WTC11 (cell line): ENCODE measurements around the gene TRIM66. TPM values are rescaled to one million over a fixed set of nuclear protein-coding genes. Genes with fewer than 3 reads are reported as not detected.

Source experiments
- ATAC-seq: fragments of 200-7000 bp; cut with Tn5 transposase; 2 replicates; pipeline ENCODE4 v1.10.0; 2021; ENCODE audit warnings: mild to moderate bottlenecking, moderate library complexity
- CTCF ChIA-PET: fragments of 300-600 bp; sonication (Branson Sonifier 250); formaldehyde crosslinking; loops from one replicate; lab custom pipeline; 2021; ENCODE audit warnings: antibody characterized with exemption; lab: Charles Lee
- POLR2A ChIA-PET: fragments of 350-600 bp; sonication (Branson Sonifier 250); formaldehyde crosslinking; loops from one replicate; lab custom pipeline; 2021; ENCODE audit warnings: antibody characterized with exemption; lab: Charles Lee
- DNase-seq: peaks from one replicate; pipeline ENCODE4 v3.0.0; 2021; ENCODE audit warnings: low spot score
- H3K27ac Mint-ChIP-seq: 2 replicates; pipeline ENCODE4 v1.8.0; 2021; ENCODE audit warnings: mixed read lengths
- H3K27me3 Mint-ChIP-seq: 2 replicates; pipeline ENCODE4 v1.8.0; 2021; ENCODE audit warnings: low read depth, mild to moderate bottlenecking, moderate library complexity, mixed read lengths
- H3K36me3 Mint-ChIP-seq: 2 replicates; pipeline ENCODE4 v1.8.0; 2021; ENCODE audit warnings: mixed read lengths
- H3K4me1 Mint-ChIP-seq: 2 replicates; pipeline ENCODE4 v1.8.0; 2022; ENCODE audit warnings: mixed read lengths
- H3K4me3 Mint-ChIP-seq: 2 replicates; pipeline ENCODE4 v1.8.0; 2021; ENCODE audit warnings: mild to moderate bottlenecking, moderate library complexity, mixed read lengths
- H3K9me3 Mint-ChIP-seq: 2 replicates; pipeline ENCODE4 v1.8.0; 2021; ENCODE audit warnings: mixed read lengths
- ATF1 ChIP-seq: sonication (generic); formaldehyde crosslinking; IDR thresholded peaks from 2 replicates; pipeline ENCODE4 v1.8.1; 2023; ENCODE audit warnings: mild to moderate bottlenecking, moderate library complexity, missing genetic modification reagents
- ATF6 ChIP-seq: sonication (generic); formaldehyde crosslinking; IDR thresholded peaks from 2 replicates; pipeline ENCODE4 v1.8.1; 2023; ENCODE audit warnings: mild to moderate bottlenecking, missing genetic modification reagents
- CREB1 ChIP-seq: sonication (generic); formaldehyde crosslinking; IDR thresholded peaks from 2 replicates; pipeline ENCODE4 v1.8.0; 2023; ENCODE audit warnings: mild to moderate bottlenecking, missing genetic modification reagents
- E2F1 ChIP-seq: sonication (generic); formaldehyde crosslinking; IDR thresholded peaks from 2 replicates; pipeline ENCODE4 v1.8.0; 2022; ENCODE audit warnings: mild to moderate bottlenecking, missing genetic modification reagents
- ESRRA ChIP-seq: sonication (generic); formaldehyde crosslinking; IDR thresholded peaks from 2 replicates; pipeline ENCODE4 v1.8.1; 2022; ENCODE audit warnings: mild to moderate bottlenecking, missing genetic modification reagents, borderline replicate concordance
- FOXK1 ChIP-seq: sonication (generic); formaldehyde crosslinking; IDR thresholded peaks from 2 replicates; pipeline ENCODE4 v1.8.0; 2022; ENCODE audit warnings: mild to moderate bottlenecking, moderate library complexity, missing genetic modification reagents
- FOXP4 ChIP-seq: sonication (generic); formaldehyde crosslinking; IDR thresholded peaks from 2 replicates; pipeline ENCODE4 v1.8.0; 2022; ENCODE audit warnings: mild to moderate bottlenecking, missing genetic modification reagents
- HMGXB4 ChIP-seq: sonication (generic); formaldehyde crosslinking; IDR thresholded peaks from 2 replicates; pipeline ENCODE4 v1.8.1; 2023; ENCODE audit warnings: mild to moderate bottlenecking, moderate library complexity, missing genetic modification reagents
- IRF2 ChIP-seq: sonication (generic); formaldehyde crosslinking; IDR thresholded peaks from 2 replicates; pipeline ENCODE4 v1.8.0; 2022; ENCODE audit warnings: low read depth, missing genetic modification reagents, borderline replicate concordance
- JAZF1 ChIP-seq: fragments of 250-450 bp; sonication (Bioruptor Pico); IDR thresholded peaks from 2 replicates; pipeline ENCODE4 v1.9.0; 2021; ENCODE audit warnings: moderate library complexity, mild to moderate bottlenecking, inconsistent platforms
- MAX ChIP-seq: sonication (generic); formaldehyde crosslinking; IDR thresholded peaks from 2 replicates; pipeline ENCODE4 v1.8.0; 2022; ENCODE audit warnings: mild to moderate bottlenecking, missing genetic modification reagents
- NFE2L1 ChIP-seq: sonication (generic); formaldehyde crosslinking; IDR thresholded peaks from 2 replicates; pipeline ENCODE4 v1.8.1; 2023; ENCODE audit warnings: missing genetic modification reagents
- NFYB ChIP-seq: sonication (generic); formaldehyde crosslinking; conservative IDR thresholded peaks from 2 replicates; pipeline ENCODE4 v1.8.0; 2022; ENCODE audit warnings: low read depth, missing genetic modification reagents
- NR1H2 ChIP-seq: sonication (generic); formaldehyde crosslinking; IDR thresholded peaks from 2 replicates; pipeline ENCODE4 v1.9.0; 2021; ENCODE audit warnings: mild to moderate bottlenecking, moderate library complexity, missing genetic modification reagents
- NR2C2 ChIP-seq: sonication (generic); formaldehyde crosslinking; IDR thresholded peaks from 2 replicates; pipeline ENCODE4 v1.8.0; 2022; ENCODE audit warnings: mild to moderate bottlenecking, missing genetic modification reagents
- PRDM15 ChIP-seq: sonication (generic); formaldehyde crosslinking; IDR thresholded peaks from 2 replicates; pipeline ENCODE4 v1.8.0; 2022; ENCODE audit warnings: missing genetic modification reagents
- SP1 ChIP-seq: sonication (generic); formaldehyde crosslinking; conservative IDR thresholded peaks from 2 replicates; pipeline ENCODE4 v1.8.1; 2022; ENCODE audit warnings: missing genetic modification reagents
- TP53 ChIP-seq: sonication (generic); formaldehyde crosslinking; IDR thresholded peaks from 2 replicates; pipeline ENCODE4 v1.8.1; 2023; ENCODE audit warnings: mild to moderate bottlenecking, missing genetic modification reagents
- ZNF121 ChIP-seq: sonication (generic); formaldehyde crosslinking; IDR thresholded peaks from 2 replicates; pipeline ENCODE4 v1.8.0; 2023; ENCODE audit warnings: missing genetic modification reagents
- ZNF219 ChIP-seq: sonication (generic); formaldehyde crosslinking; IDR thresholded peaks from 2 replicates; pipeline ENCODE4 v1.8.0; 2023; ENCODE audit warnings: missing genetic modification reagents, mild to moderate bottlenecking, borderline replicate concordance
- ZNF232 ChIP-seq: sonication (generic); formaldehyde crosslinking; IDR thresholded peaks from 2 replicates; pipeline ENCODE4 v1.8.0; 2022; ENCODE audit warnings: mild to moderate bottlenecking, missing genetic modification reagents
- total RNA-seq: library from RNA; stranded (reverse); gene quantifications from 3 replicates; pipeline ENCODE4 v1.2.3, GENCODE V29; 2021

TRIM66 gene
- total RNA-seq, 1 experiment from 2014 or later, result 5.6 TPM

- no peaks in the 10 kb centered on the region for H3K27me3 Mint-ChIP-seq
- POLR2A ChIA-PET, result no interaction called here
- H3K4me3 Mint-ChIP-seq, result no peak overlapping the region
- no peak for TF ChIP-seq FOXP4 (CRISPR knock-in tag)
- TF ChIP-seq JAZF1 (CRISPR knock-in tag), result no peak
- no peak for TF ChIP-seq TP53 (CRISPR knock-in tag)
- no peak for TF ChIP-seq NFYB (CRISPR knock-in tag)
- no peak for TF ChIP-seq HMGXB4 (CRISPR knock-in tag)
- TF ChIP-seq ATF1 (CRISPR knock-in tag), result no peak
- TF ChIP-seq ATF6 (CRISPR knock-in tag), result no peak
- TF ChIP-seq ZNF121, result no peak
- TF ChIP-seq, all 79 proteins: peak for 0
- peaks cover 53% of the 10 kb centered on the region for H3K4me1 Mint-ChIP-seq
- ATAC-seq (no peak), DNase-seq (no peak)
- no peak overlapping the region for H3K27ac Mint-ChIP-seq
- H3K9me3 Mint-ChIP-seq, result no peaks in the 10 kb centered on the region
- CTCF ChIA-PET, result interaction anchor here (1.1 kb wide), 1 partner anchor 95 kb away, joined by 5 read pairs; no protein-coding TSS in a partner anchor
- peaks cover 16% of the 10 kb centered on the region for H3K36me3 Mint-ChIP-seq
Observed at GRCh38 chr11:8719211-8719649, 36.8 kb upstream of the TRIM66 start.

- Mint-ChIP-seq H3K4me3 (no peak overlapping the region), H3K4me1 (peaks cover 43% of the 10 kb centered on the region), H3K27me3 (no peaks in the 10 kb centered on the region), H3K36me3 (peaks cover 16% of the 10 kb centered on the region)
- CTCF ChIA-PET, result no interaction called here
- no peak for DNase-seq
- no peak for TF ChIP-seq ZNF219 (CRISPR knock-in tag)
- no peak for TF ChIP-seq CREB1 (CRISPR knock-in tag)
- TF ChIP-seq ESRRA (CRISPR knock-in tag), result no peak
- TF ChIP-seq ZNF232, result no peak
- TF ChIP-seq IRF2, result no peak
- TF ChIP-seq SP1 (CRISPR knock-in tag), result no peak
- TF ChIP-seq, all 79 proteins: peak for 0
- Mint-ChIP-seq H3K9me3 (no peaks in the 10 kb centered on the region), H3K27ac (peak overlapping the region; percentile 87)
- no peak for ATAC-seq
- POLR2A ChIA-PET, result no interaction called here
Observed at GRCh38 chr11:8717876-8718753, 35.6 kb upstream of the TRIM66 start.

- DNase-seq (no peak), ATAC-seq (no peak)
- Mint-ChIP-seq H3K27ac (peak overlapping the region; percentile 87), H3K36me3 (peaks cover 16% of the 10 kb centered on the region), H3K4me1 (peaks cover 37% of the 10 kb centered on the region), H3K9me3 (no peaks in the 10 kb centered on the region), H3K4me3 (no peak overlapping the region), H3K27me3 (no peaks in the 10 kb centered on the region)
- POLR2A ChIA-PET, result interaction anchor here (1.0 kb wide), 1 partner anchor 14 kb away, joined by 4 read pairs; no protein-coding TSS in a partner anchor
- CTCF ChIA-PET, result no interaction called here
- TF ChIP-seq ZNF121 (no peak), PRDM15 (CRISPR knock-in tag) (no peak), NR2C2 (CRISPR knock-in tag) (no peak), NFYB (CRISPR knock-in tag) (no peak), IRF2 (no peak), MAX (CRISPR knock-in tag) (no peak), NFE2L1 (CRISPR knock-in tag) (no peak), FOXK1 (CRISPR knock-in tag) (no peak), NR1H2 (no peak), E2F1 (CRISPR knock-in tag) (no peak)
Observed at GRCh38 chr11:8717544-8717875, 35.0 kb upstream of the TRIM66 start.
